IPS-18a (cell line): Measurements from ENCODE around the gene CXCL10.
A peak's percentile ranks its signal among the peaks of the same experiment; 100 is the strongest.

ENCODE experiments used
- H3K27ac ChIP-seq: one replicate; pipeline ENCODE4 v1.5.1; 2013; ENCODE audit warnings: low read length
- H3K27me3 ChIP-seq: one replicate; pipeline ENCODE4 v1.6.1; 2013; ENCODE audit warnings: mild to moderate bottlenecking, low read length; ENCODE audit not compliant: control insufficient read depth, insufficient read depth
- H3K36me3 ChIP-seq: one replicate; pipeline ENCODE4 v1.6.1; 2013; ENCODE audit warnings: low read depth, low read length; ENCODE audit not compliant: control insufficient read depth
- H3K4me1 ChIP-seq: one replicate; pipeline ENCODE4 v1.6.1; 2013; ENCODE audit warnings: low read depth, low read length; ENCODE audit not compliant: control insufficient read depth
- H3K4me3 ChIP-seq: one replicate; pipeline ENCODE4 v1.5.1; 2013; ENCODE audit warnings: low read length
- H3K9ac ChIP-seq: one replicate; pipeline ENCODE4 v1.6.1; 2013; ENCODE audit warnings: mild to moderate bottlenecking, low read length, moderate library complexity
- H3K9me3 ChIP-seq: one replicate; pipeline ENCODE4 v1.6.1; 2013; ENCODE audit warnings: low read depth, low read length; ENCODE audit not compliant: control insufficient read depth

The CXCL10 gene

DNA sequence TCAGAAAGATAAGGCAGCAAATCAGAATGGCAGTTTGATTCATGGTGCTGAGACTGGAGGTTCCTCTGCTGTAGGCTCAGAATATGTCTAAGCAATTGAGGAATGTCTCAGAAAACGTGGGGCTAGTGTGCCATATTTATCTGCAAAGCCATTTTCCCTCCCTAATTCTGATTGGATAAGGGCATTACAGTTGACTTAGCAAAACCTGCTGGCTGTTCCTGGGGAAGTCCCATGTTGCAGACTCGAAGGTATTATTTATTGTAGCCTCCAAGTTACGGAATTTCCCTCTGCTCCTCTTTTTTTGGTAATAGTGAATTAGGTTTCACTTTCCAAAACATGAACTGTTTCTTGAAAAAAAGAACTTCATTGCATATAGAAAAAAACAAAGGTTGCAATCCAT lies at the start of gene CXCL10:
TSS of gene CXCL10 (minus strand) at position 109 of the 400 bp plus-strand sequence. CDS start at position 43, 66 bp downstream.
- H3K4me1 ChIP-seq = peaks cover 2% of the 10 kb centered on the region
- no peaks in the 10 kb centered on the region for H3K36me3 ChIP-seq
- no peak within 1 kb of the TSS for H3K27ac ChIP-seq
- no peak within 1 kb of the TSS for H3K9ac ChIP-seq
- H3K4me3 ChIP-seq = no peak within 1 kb of the TSS
- no peaks in the 10 kb centered on the region for H3K9me3 ChIP-seq
- no peaks in the 10 kb centered on the region for H3K27me3 ChIP-seq

DNA sequence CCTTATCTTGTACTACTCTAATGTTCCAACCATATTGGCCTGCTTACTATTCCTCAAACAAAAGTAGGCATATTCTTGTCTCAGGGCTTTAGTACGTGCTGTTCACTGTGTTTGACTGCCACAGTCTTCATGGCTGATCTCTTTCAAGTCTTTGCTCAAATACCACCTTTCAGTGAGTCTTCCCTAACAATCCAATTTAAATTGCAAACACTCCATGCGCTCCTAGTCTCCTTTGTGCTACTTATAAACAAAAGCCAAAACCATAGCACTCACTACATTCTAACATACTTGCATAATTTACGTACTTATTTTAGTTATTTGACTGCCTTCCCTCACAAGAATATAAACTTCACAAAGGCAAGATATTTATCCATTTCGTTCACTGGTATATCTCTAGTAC lies 49.5 kb upstream of the CXCL10 start:
- Histone ChIP-seq H3K9ac (peak overlapping the region; percentile 39), H3K27ac (peak overlapping the region; percentile 90), H3K4me3 (peak overlapping the region; percentile 35), H3K4me1 (peaks cover 18% of the 10 kb centered on the region), H3K36me3 (no peaks in the 10 kb centered on the region), H3K27me3 (no peaks in the 10 kb centered on the region), H3K9me3 (no peaks in the 10 kb centered on the region)

DNA sequence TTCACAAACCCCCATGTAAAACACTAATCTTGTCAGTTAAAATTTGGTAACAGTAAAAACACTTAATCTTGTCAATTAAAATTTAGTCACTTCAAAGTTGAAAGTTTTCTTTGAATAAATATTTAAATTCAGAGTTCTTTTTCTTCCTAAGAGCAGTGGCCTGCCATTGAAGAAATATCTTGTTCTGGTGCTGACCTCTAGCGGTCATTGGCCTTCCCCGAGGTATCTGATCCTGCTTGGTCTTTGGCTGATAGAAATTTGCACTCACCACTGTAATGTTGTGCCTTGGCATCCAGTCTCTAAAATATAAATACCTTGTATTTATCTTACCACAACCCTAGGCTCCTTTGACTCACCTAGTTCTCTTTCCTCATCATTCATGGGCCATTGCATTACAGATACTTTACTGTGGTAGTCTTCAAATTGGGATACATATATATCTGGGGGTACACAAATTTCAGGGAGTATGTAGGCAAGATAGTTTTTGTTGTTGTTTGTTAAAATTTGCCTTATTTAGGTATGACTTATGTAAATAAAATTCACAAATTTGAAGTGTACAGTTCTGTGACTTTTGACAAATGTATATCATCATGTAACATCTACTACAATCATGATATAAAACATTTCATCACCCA lies 44.5 kb upstream of the CXCL10 start:
- no peaks in the 10 kb centered on the region for H3K9me3 ChIP-seq
- peaks cover 10% of the 10 kb centered on the region for H3K4me1 ChIP-seq
- no peak overlapping the region for H3K4me3 ChIP-seq
- H3K27ac ChIP-seq = no peak overlapping the region
- no peaks in the 10 kb centered on the region for H3K27me3 ChIP-seq
- no peak overlapping the region for H3K9ac ChIP-seq
- no peaks in the 10 kb centered on the region for H3K36me3 ChIP-seq

DNA sequence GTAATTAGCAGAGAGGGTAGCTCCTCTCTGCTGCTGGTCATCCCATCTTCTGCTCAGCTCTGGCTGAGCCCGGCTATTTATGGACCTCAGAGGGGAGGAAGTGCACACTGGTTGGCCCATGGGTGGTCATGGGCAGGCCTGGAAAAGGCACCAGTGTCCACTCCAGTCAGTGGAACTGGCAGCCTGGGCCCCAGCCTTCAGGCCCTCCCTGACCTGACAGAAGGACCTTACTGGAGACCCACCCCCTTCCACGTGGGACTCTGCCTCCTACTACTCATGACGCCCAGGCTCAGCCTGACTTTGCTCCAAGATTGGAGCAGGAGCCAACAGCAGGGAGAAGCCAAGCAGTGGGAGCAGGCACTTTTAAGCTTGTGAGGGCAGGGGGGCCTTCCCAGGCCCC lies 43.2 kb upstream of the CXCL10 start:
- no peaks in the 10 kb centered on the region for H3K36me3 ChIP-seq
- peaks cover under 1% of the 10 kb centered on the region for H3K4me1 ChIP-seq
- no peaks in the 10 kb centered on the region for H3K9me3 ChIP-seq
- H3K27ac ChIP-seq = no peak overlapping the region
- no peak overlapping the region for H3K4me3 ChIP-seq
- no peak overlapping the region for H3K9ac ChIP-seq
- H3K27me3 ChIP-seq = no peaks in the 10 kb centered on the region

DNA sequence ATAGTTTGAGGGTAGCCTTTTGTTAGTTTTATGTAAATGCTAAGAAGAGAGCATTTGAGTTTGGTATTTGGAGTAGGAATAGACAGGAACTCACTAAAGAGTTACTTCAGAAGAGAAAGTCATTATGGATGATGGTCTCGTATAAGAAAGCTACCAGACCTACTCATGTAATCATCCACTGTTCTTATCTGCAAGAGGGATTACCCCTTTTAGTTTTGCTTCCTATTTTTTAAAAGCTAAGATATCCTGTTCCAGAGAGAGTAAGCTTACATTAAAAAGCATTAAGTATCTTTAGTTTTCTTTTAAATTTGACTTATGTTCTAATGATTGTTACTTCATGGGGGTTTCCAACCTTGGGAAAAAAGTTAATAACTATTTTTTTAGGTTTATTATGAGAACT lies 38.7 kb upstream of the CXCL10 start:
- Histone ChIP-seq H3K36me3 (no peaks in the 10 kb centered on the region), H3K9ac (no peak overlapping the region), H3K9me3 (no peaks in the 10 kb centered on the region), H3K27ac (no peak overlapping the region), H3K4me3 (no peak overlapping the region), H3K27me3 (no peaks in the 10 kb centered on the region), H3K4me1 (no peaks in the 10 kb centered on the region)

DNA sequence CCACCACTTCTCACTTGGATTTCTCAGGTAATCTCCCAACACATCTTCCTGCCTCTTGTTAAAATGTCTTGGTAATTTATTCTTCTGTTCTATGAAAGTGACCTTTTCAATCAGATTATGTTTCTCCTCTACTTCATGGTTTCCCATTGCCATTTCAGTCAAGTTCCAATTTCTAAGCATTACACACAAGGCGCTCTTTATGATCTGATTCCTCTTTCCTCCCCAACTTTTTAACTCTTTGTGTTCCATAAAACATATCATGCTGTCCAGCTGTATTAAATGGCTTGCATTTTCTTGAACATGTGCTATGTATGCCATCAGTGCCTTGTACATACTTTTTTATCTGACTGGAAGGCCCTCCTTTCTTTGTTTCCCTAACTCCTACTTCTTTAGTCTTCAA lies 38.1 kb upstream of the CXCL10 start:
- Histone ChIP-seq H3K27ac (no peak overlapping the region), H3K4me3 (no peak overlapping the region), H3K27me3 (no peaks in the 10 kb centered on the region), H3K9me3 (no peaks in the 10 kb centered on the region), H3K36me3 (no peaks in the 10 kb centered on the region), H3K9ac (no peak overlapping the region), H3K4me1 (peaks cover 3% of the 10 kb centered on the region)

DNA sequence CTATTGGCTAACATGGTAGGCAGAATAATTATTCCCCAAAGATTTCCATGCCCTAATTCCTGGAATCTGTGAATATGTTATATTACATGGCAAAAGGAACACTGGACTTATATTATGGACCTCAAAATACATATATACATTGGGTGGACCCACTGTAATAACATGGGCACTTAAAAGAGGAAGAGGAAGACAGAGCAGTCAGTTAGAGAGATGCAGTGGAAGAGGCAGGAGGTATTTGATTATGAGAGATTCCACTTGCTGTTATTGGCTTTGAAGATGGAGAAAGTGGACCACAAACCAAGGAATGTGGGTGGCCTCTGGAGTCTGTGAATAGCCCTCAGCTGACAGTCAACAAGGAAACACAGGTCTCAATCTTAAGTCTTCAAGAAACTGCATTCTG lies 37.2 kb upstream of the CXCL10 start:
- no peak overlapping the region for H3K27ac ChIP-seq
- no peaks in the 10 kb centered on the region for H3K27me3 ChIP-seq
- no peaks in the 10 kb centered on the region for H3K36me3 ChIP-seq
- H3K4me3 ChIP-seq = no peak overlapping the region
- H3K9me3 ChIP-seq = no peaks in the 10 kb centered on the region
- no peak overlapping the region for H3K9ac ChIP-seq
- peaks cover 12% of the 10 kb centered on the region for H3K4me1 ChIP-seq

DNA sequence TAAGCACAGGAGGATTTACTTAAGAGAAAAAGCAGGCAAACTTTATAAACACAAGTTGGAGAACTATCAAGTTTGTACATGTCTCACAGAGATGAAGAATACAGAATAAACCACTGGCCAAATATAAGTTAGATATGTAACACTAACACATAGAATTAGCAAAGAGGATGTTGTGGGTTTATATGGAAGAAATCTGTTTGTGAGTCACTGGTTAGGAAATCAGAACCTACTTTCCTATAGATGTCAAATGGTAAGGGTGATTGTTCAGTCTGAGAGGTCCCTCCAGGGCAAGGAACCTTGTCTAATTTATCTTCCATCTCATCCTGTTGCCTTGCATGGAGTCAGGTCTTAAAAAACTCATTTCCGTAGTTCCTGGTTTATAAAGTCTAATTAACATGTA lies 36.5 kb upstream of the CXCL10 start:
- Histone ChIP-seq H3K27me3 (no peaks in the 10 kb centered on the region), H3K36me3 (no peaks in the 10 kb centered on the region), H3K9ac (no peak overlapping the region), H3K27ac (no peak overlapping the region), H3K4me3 (no peak overlapping the region), H3K9me3 (no peaks in the 10 kb centered on the region), H3K4me1 (peaks cover 17% of the 10 kb centered on the region)

DNA sequence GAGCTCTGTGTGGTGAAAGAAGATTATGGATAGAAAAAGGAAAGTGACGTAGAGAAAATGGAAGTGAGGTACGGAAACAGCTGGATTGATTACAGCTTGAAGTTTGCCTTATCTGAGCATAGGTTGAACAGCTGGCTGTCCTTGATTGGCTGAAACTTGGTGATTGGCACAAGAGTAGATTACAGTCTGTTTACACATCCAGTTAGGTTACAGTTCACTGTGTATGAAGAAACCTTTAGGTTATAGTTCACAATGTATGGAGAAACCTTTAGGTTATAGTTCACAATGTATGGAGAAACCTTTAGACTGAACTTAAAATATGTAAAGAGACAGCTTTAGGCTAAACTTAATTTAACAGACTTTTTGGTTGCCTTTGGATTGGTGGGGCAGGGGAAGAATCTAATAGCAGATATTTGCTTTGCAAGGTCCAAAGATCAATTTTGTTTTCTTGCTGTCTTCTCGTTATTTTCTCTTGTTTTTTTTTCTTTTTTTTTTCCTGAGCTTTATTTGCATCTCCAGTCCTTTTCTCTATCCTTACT lies 35.7 kb upstream of the CXCL10 start:
- Histone ChIP-seq H3K4me1 (peaks cover 17% of the 10 kb centered on the region), H3K4me3 (no peak overlapping the region), H3K9me3 (no peaks in the 10 kb centered on the region), H3K27ac (no peak overlapping the region), H3K27me3 (no peaks in the 10 kb centered on the region), H3K36me3 (no peaks in the 10 kb centered on the region), H3K9ac (no peak overlapping the region)

DNA sequence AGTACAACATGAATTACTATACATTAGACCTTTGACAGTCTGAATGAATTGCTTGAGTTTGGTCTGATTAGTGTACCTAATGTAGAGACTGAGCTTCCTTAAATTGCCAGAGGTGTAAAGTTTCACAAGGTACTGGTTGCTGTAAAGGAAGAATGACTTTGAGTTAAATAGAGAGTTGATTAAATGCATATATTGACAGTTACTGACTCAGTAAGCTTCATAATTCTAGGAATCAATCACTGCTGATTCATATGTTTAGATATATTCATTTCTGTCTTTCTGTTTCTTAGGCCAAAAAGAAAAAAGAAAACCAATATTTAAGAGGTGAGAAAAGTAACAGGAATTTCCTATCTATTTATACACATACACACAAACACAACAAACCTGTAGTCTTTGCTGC lies 35.0 kb upstream of the CXCL10 start:
- Histone ChIP-seq H3K4me3 (no peak overlapping the region), H3K9me3 (no peaks in the 10 kb centered on the region), H3K9ac (no peak overlapping the region), H3K36me3 (no peaks in the 10 kb centered on the region), H3K27ac (no peak overlapping the region), H3K4me1 (peaks cover 21% of the 10 kb centered on the region), H3K27me3 (no peaks in the 10 kb centered on the region)

DNA sequence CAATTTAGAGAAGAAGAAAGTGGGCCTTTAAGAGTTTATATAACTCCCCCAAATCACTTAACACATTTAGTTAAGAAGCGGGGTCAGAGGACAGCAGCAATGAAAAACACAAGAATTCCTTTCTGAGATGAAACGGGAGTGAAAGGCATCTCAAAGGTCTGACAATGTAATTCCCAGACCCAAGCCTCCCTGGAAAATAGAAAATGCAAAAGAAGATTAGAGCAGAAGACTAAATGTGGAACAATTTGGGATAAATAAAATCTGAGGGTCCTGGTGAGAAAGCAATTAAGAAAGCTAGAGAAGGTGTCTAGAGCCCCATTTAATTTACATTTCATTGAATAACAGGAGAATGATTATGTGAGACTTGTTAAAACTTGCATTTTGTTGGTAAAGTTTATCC lies 32.1 kb upstream of the CXCL10 start:
- H3K9ac ChIP-seq = no peak overlapping the region
- H3K4me3 ChIP-seq = no peak overlapping the region
- no peaks in the 10 kb centered on the region for H3K36me3 ChIP-seq
- H3K27me3 ChIP-seq = no peaks in the 10 kb centered on the region
- no peaks in the 10 kb centered on the region for H3K9me3 ChIP-seq
- no peak overlapping the region for H3K27ac ChIP-seq
- H3K4me1 ChIP-seq = peaks cover 21% of the 10 kb centered on the region

DNA sequence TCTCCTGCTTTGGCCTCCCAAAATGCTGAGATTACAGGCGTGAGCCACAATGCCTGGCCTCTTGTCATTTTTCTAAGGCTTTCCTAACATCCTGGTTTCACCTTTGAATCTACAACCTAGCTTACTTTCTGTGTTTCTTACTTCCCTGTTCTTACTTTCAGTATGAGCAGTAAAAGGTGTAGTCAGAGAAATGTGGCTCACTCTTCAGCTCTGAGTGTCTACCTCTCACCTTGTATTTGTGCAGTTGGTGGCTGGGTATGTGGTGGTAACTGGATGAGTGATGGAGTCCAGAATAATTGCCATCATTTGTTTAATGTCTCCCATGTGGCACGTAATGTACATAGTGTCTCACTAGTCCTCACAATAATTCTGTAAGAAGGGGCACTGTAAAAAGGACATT lies 31.7 kb upstream of the CXCL10 start:
- Histone ChIP-seq H3K36me3 (no peaks in the 10 kb centered on the region), H3K4me1 (peaks cover 21% of the 10 kb centered on the region), H3K4me3 (no peak overlapping the region), H3K9me3 (no peaks in the 10 kb centered on the region), H3K27me3 (no peaks in the 10 kb centered on the region), H3K9ac (no peak overlapping the region), H3K27ac (no peak overlapping the region)
